Esophagus squamous epithelium (tissue), 4 donors: ENCODE data around the gene DLK1.

Experiments used
- CTCF ChIP-seq, 6 experiments: fragments of 450-650 bp in 4 of 6; fragments of 200-600 bp in 2 of 6; sonication (generic) in 2 of 6; IDR thresholded peaks; one replicate each; pipeline ENCODE4 v1.5.1; 2016 to 2019; ENCODE audit warnings: antibody characterized with exemption in 6 of 6, mild to moderate bottlenecking in 4 of 6, moderate library complexity in 4 of 6
- POLR2A ChIP-seq, 4 donors: fragments of 450-650 bp; IDR thresholded peaks; one replicate each; pipeline ENCODE4 v1.6.1; 2017; ENCODE audit warnings: antibody characterized with exemption in 4 of 4, mild to moderate bottlenecking in 4 of 4, moderate library complexity in 3 of 4

DNA sequence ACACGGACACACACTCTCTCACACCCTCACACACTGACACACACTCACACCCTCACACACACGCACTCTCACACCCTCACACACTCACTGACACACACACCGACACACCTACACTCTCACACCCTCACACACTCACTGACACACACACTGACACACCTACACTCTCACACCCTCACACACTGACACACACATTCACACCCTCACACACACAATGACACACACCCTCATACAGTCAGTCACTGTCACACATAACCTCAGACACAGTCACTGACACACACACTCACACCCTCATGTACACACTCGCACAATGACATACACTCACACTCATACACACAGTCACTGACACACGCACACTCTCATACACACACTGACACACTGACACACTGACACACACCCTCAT lies 19.8 kb upstream of the DLK1 start:
- TF ChIP-seq CTCF (IDR thresholded peaks at IDR 0.05) (no peak), POLR2A (IDR thresholded peaks at IDR 0.05) (no peak)
